ENCODE measurements around the gene SLC35F3.

The SLC35F3 gene

GRCh38 chr1:233901495-233901894, 3.0 kb upstream of the SLC35F3 start:
- H3K4me2 ChIP-seq (ENCODE audit: low read depth, low read length, poor library complexity, severe bottlenecking), result no peak overlapping the region
- no peaks in the 10 kb centered on the region for H3K9me2 ChIP-seq (replicated peaks; ENCODE audit: insufficient read depth, low read length)
- H3K27me3 ChIP-seq (ENCODE audit: low read length), result no peaks in the 10 kb centered on the region
- no peaks in the 10 kb centered on the region for H3F3A ChIP-seq (ENCODE audit: insufficient read depth)
- H2AFZ ChIP-seq (ENCODE audit: low read depth, low read length, severe bottlenecking), result no peak overlapping the region
- H3K4me3 ChIP-seq (ENCODE audit: insufficient read depth, low read length, poor library complexity, severe bottlenecking), result no peak overlapping the region
- H3K79me2 ChIP-seq (ENCODE audit: insufficient read depth, low read length), result no peaks in the 10 kb centered on the region
- no peak overlapping the region for H3K9ac ChIP-seq (ENCODE audit: low read length)
- no peak overlapping the region for H3K27ac ChIP-seq (ENCODE audit: low read depth, low read length)
- no peak for TF ChIP-seq EZH2phosphoT487 (conservative IDR thresholded peaks at IDR 0.05; ENCODE audit: low read length)
- TF ChIP-seq CTCF (IDR thresholded peaks at IDR 0.05; ENCODE audit: insufficient read depth, low read length, poor library complexity, severe bottlenecking), result no peak
- no peaks in the 10 kb centered on the region for H3K9me3 ChIP-seq (ENCODE audit: insufficient read depth, low read length)
- no peaks in the 10 kb centered on the region for H4K20me1 ChIP-seq (ENCODE audit: low read depth, low read length)
- no peaks in the 10 kb centered on the region for H3K36me3 ChIP-seq (ENCODE audit: low read length)

GRCh38 chr1:233905416-233906051, 1.1 kb downstream of the SLC35F3 start:
- no peak overlapping the region for H3K27ac ChIP-seq (ENCODE audit: low read depth, low read length)
- no peaks in the 10 kb centered on the region for H3F3A ChIP-seq (ENCODE audit: insufficient read depth)
- H3K36me3 ChIP-seq (ENCODE audit: low read length), result no peaks in the 10 kb centered on the region
- H3K9me2 ChIP-seq (replicated peaks; ENCODE audit: insufficient read depth, low read length), result no peaks in the 10 kb centered on the region
- H3K27me3 ChIP-seq (ENCODE audit: low read length), result no peaks in the 10 kb centered on the region
- no peak overlapping the region for H3K4me3 ChIP-seq (ENCODE audit: insufficient read depth, low read length, poor library complexity, severe bottlenecking)
- TF ChIP-seq CTCF (IDR thresholded peaks at IDR 0.05; ENCODE audit: insufficient read depth, low read length, poor library complexity, severe bottlenecking), result no peak
- TF ChIP-seq EZH2phosphoT487 (conservative IDR thresholded peaks at IDR 0.05; ENCODE audit: low read length), result no peak
- no peaks in the 10 kb centered on the region for H3K79me2 ChIP-seq (ENCODE audit: insufficient read depth, low read length)
- H2AFZ ChIP-seq (ENCODE audit: low read depth, low read length, severe bottlenecking), result no peak overlapping the region
- H3K9me3 ChIP-seq (ENCODE audit: insufficient read depth, low read length), result no peaks in the 10 kb centered on the region
- no peak overlapping the region for H3K9ac ChIP-seq (ENCODE audit: low read length)
- no peaks in the 10 kb centered on the region for H4K20me1 ChIP-seq (ENCODE audit: low read depth, low read length)
- H3K4me2 ChIP-seq (ENCODE audit: low read depth, low read length, poor library complexity, severe bottlenecking), result no peak overlapping the region

DNA sequence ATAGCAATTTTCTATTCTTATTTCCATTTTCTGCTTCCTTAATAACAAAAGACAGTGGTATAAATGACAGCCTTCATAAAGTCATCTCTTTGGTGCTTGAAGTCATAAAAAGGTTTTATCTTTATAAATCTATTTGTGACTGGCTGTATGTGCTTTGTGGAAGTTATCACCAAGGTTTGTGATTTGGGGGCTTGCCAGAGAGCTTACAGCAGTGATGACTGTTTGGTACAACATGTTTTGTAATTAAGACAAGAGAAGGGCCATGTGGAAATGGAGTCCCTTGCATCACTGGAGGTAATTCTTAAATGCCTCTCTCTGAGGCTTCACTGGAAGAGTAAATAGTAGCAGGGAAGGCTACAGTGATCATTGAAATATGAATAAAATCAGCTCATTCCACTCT, 2.7 kb downstream of the SLC35F3 start:
- H3K79me2 ChIP-seq (ENCODE audit: insufficient read depth, low read length), result no peaks in the 10 kb centered on the region
- H3K9ac ChIP-seq (ENCODE audit: low read length), result no peak overlapping the region
- H4K20me1 ChIP-seq (ENCODE audit: low read depth, low read length), result no peaks in the 10 kb centered on the region
- H3K9me3 ChIP-seq (ENCODE audit: insufficient read depth, low read length), result no peaks in the 10 kb centered on the region
- no peaks in the 10 kb centered on the region for H3F3A ChIP-seq (ENCODE audit: insufficient read depth)
- H3K27ac ChIP-seq (ENCODE audit: low read depth, low read length), result no peak overlapping the region
- H3K4me2 ChIP-seq (ENCODE audit: low read depth, low read length, poor library complexity, severe bottlenecking), result no peak overlapping the region
- no peak overlapping the region for H3K4me3 ChIP-seq (ENCODE audit: insufficient read depth, low read length, poor library complexity, severe bottlenecking)
- no peak overlapping the region for H2AFZ ChIP-seq (ENCODE audit: low read depth, low read length, severe bottlenecking)
- no peak for TF ChIP-seq EZH2phosphoT487 (conservative IDR thresholded peaks at IDR 0.05; ENCODE audit: low read length)
- TF ChIP-seq CTCF (IDR thresholded peaks at IDR 0.05; ENCODE audit: insufficient read depth, low read length, poor library complexity, severe bottlenecking), result no peak
- H3K9me2 ChIP-seq (replicated peaks; ENCODE audit: insufficient read depth, low read length), result no peaks in the 10 kb centered on the region
- H3K36me3 ChIP-seq (ENCODE audit: low read length), result no peaks in the 10 kb centered on the region
- H3K27me3 ChIP-seq (ENCODE audit: low read length), result no peaks in the 10 kb centered on the region
